Stimulated activated naive CD8-positive, alpha-beta T cell treated with anti-CD3 and anti-CD28 coated beads, Interleukin-15, amount 100 ng/mL, for 72 hours (primary cell): Measurements from ENCODE around the gene ASB8.
A peak's percentile ranks its signal among the peaks of the same experiment; 100 is the strongest.

Experiments used
- ATAC-seq: fragments of 150-1000 bp; cut with Tn5 transposase; 2 replicates; pipeline ENCODE4 v1.10.0; 2021; ENCODE audit warnings: mild to moderate bottlenecking, moderate library complexity
- DNase-seq, 2 donors: peaks; one replicate each; pipeline ENCODE4 v3.0.0; 2021 to 2022
- H3K27ac Mint-ChIP-seq, 2 donors: one replicate each; pipeline ENCODE4 v1.8.0; 2022; ENCODE audit warnings: mild to moderate bottlenecking in 2 of 2, mixed read lengths in 2 of 2, moderate library complexity in 2 of 2
- H3K27me3 Mint-ChIP-seq: one replicate; pipeline ENCODE4 v1.8.0; 2022; ENCODE audit warnings: mixed read lengths
- H3K4me1 Mint-ChIP-seq: one replicate; pipeline ENCODE4 v1.8.0; 2022; ENCODE audit warnings: mild to moderate bottlenecking, mixed read lengths
- H3K4me3 Mint-ChIP-seq, 2 donors: one replicate each; pipeline ENCODE4 v1.8.0; 2022; ENCODE audit warnings: mild to moderate bottlenecking in 2 of 2, mixed read lengths in 2 of 2, moderate library complexity in 1 of 2
- H3K9me3 Mint-ChIP-seq, 2 donors: one replicate each; pipeline ENCODE4 v1.8.0; 2022; ENCODE audit warnings: mixed read lengths in 2 of 2

Gene ASB8

GRCh38 chr12:48157018-48157888, at the start of gene ASB8:
TSS of gene ASB8 (minus strand) at chr12:48157515. CDS start at chr12:48153496, 4,019 bp downstream.
- H3K4me3 Mint-ChIP-seq = peak within 1 kb of the TSS; percentile 93
- H3K27ac Mint-ChIP-seq = peak within 1 kb of the TSS; percentile 92 to 98
- peaks cover 63% of the 10 kb centered on the region for H3K4me1 Mint-ChIP-seq
- ATAC-seq (peak; percentile 95), DNase-seq (peak; percentile 98 to 99)
- no peaks in the 10 kb centered on the region for H3K9me3 Mint-ChIP-seq
- H3K27me3 Mint-ChIP-seq = no peaks in the 10 kb centered on the region

DNA sequence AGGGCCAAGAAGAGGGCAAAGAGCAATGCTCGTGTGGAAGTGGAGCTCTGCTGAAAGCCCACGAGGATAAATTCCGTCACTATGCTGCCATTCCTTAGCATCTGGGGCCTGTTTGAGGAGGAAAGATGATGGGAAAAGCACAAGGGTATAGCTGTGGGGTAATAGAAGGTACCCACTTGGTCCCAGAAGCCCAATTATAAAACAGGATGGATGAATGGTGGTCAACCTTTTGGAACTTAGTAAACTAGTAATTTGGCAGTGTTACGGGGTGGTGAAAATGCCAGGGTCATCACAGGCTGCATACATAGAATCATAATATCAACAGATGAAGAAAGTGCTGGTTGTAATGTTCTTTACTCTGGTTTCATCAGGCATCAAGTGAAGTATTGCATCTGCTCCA, 45.9 kb upstream of the ASB8 start, which contains the start of gene OR10AD1:
Gene OR10AD1, minus strand, starts transcription at position 101 of the 400 bp plus-strand sequence. Its CDS starts 0 bp downstream, at position 101.
- Mint-ChIP-seq H3K4me1 (peaks cover 31% of the 10 kb centered on the region), H3K27ac (no peak within 1 kb of the TSS), H3K9me3 (peaks cover 41 to 52% of the 10 kb centered on the region in 2 donors), H3K27me3 (no peaks in the 10 kb centered on the region), H3K4me3 (no peak within 1 kb of the TSS)
- DNase-seq = no peak
- no peak for ATAC-seq

DNA sequence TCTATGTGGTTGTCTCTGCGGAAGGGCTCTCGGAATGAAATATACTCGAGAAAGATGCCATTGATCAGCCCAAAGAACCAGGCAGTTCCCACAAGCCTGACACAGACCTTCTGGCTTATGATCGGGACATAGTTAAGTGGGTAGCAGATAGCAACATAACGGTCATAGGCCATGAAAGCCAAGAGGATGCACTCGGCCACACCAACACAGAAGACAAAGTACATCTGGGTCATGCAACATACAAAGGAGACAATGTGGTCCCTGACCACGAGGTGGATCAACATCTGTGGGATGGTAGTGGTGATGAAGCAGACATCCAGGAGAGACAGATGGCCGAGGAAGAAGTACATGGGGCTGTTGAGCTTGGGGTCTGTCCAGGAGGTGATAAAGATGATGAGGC, 45.5 kb upstream of the ASB8 start:
- ATAC-seq (no peak), DNase-seq (no peak)
- Mint-ChIP-seq H3K9me3 (peaks cover 41 to 48% of the 10 kb centered on the region in 2 donors), H3K4me1 (peaks cover 31% of the 10 kb centered on the region), H3K27ac (no peak overlapping the region), H3K27me3 (no peaks in the 10 kb centered on the region), H3K4me3 (no peak overlapping the region)

- peaks cover 31% of the 10 kb centered on the region for H3K4me1 Mint-ChIP-seq
- no peaks in the 10 kb centered on the region for H3K27me3 Mint-ChIP-seq
- H3K4me3 Mint-ChIP-seq = peak overlapping the region in 1 of 2 donors; percentile 41
- H3K27ac Mint-ChIP-seq = peak overlapping the region in 1 of 2 donors; percentile 57
- no peak for ATAC-seq
- peaks cover 37 to 39% of the 10 kb centered on the region in 2 donors for H3K9me3 Mint-ChIP-seq
- no peak for DNase-seq
These were observed 44.2 kb upstream of the ASB8 start for GRCh38 chr12:48201516-48201915.

DNA sequence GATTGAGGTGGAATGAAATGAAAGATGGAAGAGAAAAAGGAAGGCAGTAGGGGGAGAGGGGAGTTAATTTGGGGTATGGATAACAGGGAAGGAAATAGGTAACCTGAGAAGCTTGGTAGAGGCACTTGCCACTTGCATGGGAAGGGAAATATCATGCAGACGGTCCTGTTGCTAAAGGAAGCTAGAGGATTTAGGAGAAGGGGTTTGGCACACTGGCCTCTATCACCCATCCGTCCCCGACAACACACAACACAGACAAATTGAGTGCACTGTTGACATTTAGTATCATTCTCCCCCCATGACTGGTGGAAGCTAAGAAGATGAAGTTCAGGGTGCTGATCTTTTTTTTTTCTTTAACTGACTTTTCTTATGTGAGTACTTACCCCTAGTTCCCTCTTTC, 43.8 kb upstream of the ASB8 start:
- Mint-ChIP-seq H3K27me3 (no peaks in the 10 kb centered on the region), H3K9me3 (peaks cover 33 to 35% of the 10 kb centered on the region in 2 donors), H3K4me3 (peak overlapping the region in 1 of 2 donors; percentile 96), H3K4me1 (peaks cover 31% of the 10 kb centered on the region), H3K27ac (no peak overlapping the region)
- DNase-seq = no peak
- ATAC-seq = no peak

- ATAC-seq (no peak), DNase-seq (no peak)
- H3K27me3 Mint-ChIP-seq = peaks cover 5% of the 10 kb centered on the region
- peaks cover 33% of the 10 kb centered on the region in 2 donors for H3K9me3 Mint-ChIP-seq
- peak overlapping the region; percentile 96 to 99 for H3K27ac Mint-ChIP-seq
- H3K4me3 Mint-ChIP-seq = peak overlapping the region; percentile 76 to 96
- H3K4me1 Mint-ChIP-seq = peaks cover 31% of the 10 kb centered on the region
These were observed 42.5 kb upstream of the ASB8 start for GRCh38 chr12:48199774-48200221.

- Mint-ChIP-seq H3K4me3 (peak overlapping the region; percentile 76 to 96), H3K9me3 (peaks cover 26 to 27% of the 10 kb centered on the region in 2 donors), H3K4me1 (peaks cover 31% of the 10 kb centered on the region), H3K27ac (peak overlapping the region; percentile 99), H3K27me3 (peaks cover 13% of the 10 kb centered on the region)
- no peak for DNase-seq
- ATAC-seq = no peak
These were observed 41.7 kb upstream of the ASB8 start for GRCh38 chr12:48198985-48199384.

- Mint-ChIP-seq H3K4me3 (peak overlapping the region; percentile 76 to 96), H3K4me1 (peaks cover 34% of the 10 kb centered on the region), H3K9me3 (peaks cover 23 to 27% of the 10 kb centered on the region in 2 donors), H3K27ac (peak overlapping the region; percentile 99), H3K27me3 (peaks cover 17% of the 10 kb centered on the region)
- DNase-seq = no peak
- ATAC-seq = peak; percentile 41
These were observed 41.3 kb upstream of the ASB8 start for GRCh38 chr12:48198672-48198971.

- DNase-seq (peak; percentile 87 to 94), ATAC-seq (peak; percentile 99)
- H3K27ac Mint-ChIP-seq = peak overlapping the region; percentile 99
- peak overlapping the region; percentile 76 to 96 for H3K4me3 Mint-ChIP-seq
- H3K9me3 Mint-ChIP-seq = peaks cover 18 to 23% of the 10 kb centered on the region in 2 donors
- peaks cover 36% of the 10 kb centered on the region for H3K4me1 Mint-ChIP-seq
- peaks cover 20% of the 10 kb centered on the region for H3K27me3 Mint-ChIP-seq
These were observed 40.8 kb upstream of the ASB8 start for GRCh38 chr12:48197971-48198671.

- peaks cover 36% of the 10 kb centered on the region for H3K4me1 Mint-ChIP-seq
- peak overlapping the region; percentile 88 to 99 for H3K27ac Mint-ChIP-seq
- ATAC-seq (peak; percentile 42), DNase-seq (peak in 1 of 2 donors; percentile 20)
- peaks cover 20% of the 10 kb centered on the region for H3K27me3 Mint-ChIP-seq
- H3K9me3 Mint-ChIP-seq = peaks cover 12 to 17% of the 10 kb centered on the region in 2 donors
- H3K4me3 Mint-ChIP-seq = peak overlapping the region; percentile 76 to 96
These were observed 40.2 kb upstream of the ASB8 start for GRCh38 chr12:48197549-48197970.

GRCh38 chr12:48194799-48195201, 37.5 kb upstream of the ASB8 start:
- Mint-ChIP-seq H3K27ac (no peak overlapping the region), H3K27me3 (peaks cover 29% of the 10 kb centered on the region), H3K9me3 (no peaks in the 10 kb centered on the region), H3K4me1 (peaks cover 16% of the 10 kb centered on the region), H3K4me3 (no peak overlapping the region)
- ATAC-seq (no peak), DNase-seq (no peak)

DNA sequence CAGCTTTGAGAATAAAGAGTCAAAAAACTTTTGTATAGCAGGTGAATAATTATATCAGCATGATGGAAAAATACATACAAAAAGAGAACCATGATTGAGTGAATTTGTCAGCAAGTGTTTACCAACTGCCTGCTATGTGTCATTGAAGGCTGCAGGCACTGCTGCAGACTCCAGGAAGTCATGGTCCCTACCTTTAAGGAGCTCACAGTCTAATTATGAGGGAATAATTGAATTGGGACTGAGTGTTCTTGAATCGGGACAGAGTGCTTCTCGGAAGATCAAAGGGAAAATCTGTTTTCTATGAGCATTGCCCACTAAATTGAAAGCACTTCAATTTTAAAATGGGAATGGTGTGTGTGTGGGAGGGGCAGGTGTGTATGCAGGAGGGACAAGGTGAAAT, 36.3 kb upstream of the ASB8 start:
- no peak overlapping the region for H3K4me3 Mint-ChIP-seq
- DNase-seq = no peak
- H3K4me1 Mint-ChIP-seq = peaks cover 11% of the 10 kb centered on the region
- no peaks in the 10 kb centered on the region for H3K9me3 Mint-ChIP-seq
- no peak for ATAC-seq
- H3K27ac Mint-ChIP-seq = no peak overlapping the region
- H3K27me3 Mint-ChIP-seq = peaks cover 30% of the 10 kb centered on the region

DNA sequence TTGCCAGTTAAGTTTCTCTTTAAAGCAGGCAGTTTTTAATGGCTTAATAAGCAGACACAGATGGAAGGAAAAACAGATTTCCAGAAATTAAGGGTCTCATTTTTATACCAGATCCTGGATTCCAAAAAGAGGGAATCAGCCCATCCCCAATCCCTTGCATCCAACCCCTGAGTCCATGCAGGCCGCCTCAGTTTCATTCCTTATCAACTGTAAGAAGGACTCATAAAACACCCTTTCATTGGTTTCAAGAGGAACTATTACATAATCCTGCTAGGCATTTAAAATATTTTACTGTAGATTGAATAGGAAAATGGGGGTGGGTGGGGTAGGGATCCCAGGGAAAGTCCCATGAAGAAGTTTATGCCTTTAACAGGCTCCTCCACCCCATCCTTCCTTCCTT, 35.5 kb upstream of the ASB8 start:
- ATAC-seq = no peak
- Mint-ChIP-seq H3K9me3 (no peaks in the 10 kb centered on the region), H3K27ac (peak overlapping the region in 1 of 2 donors; percentile 65), H3K4me1 (peaks cover 11% of the 10 kb centered on the region), H3K27me3 (peaks cover 30% of the 10 kb centered on the region), H3K4me3 (no peak overlapping the region)
- no peak for DNase-seq

DNA sequence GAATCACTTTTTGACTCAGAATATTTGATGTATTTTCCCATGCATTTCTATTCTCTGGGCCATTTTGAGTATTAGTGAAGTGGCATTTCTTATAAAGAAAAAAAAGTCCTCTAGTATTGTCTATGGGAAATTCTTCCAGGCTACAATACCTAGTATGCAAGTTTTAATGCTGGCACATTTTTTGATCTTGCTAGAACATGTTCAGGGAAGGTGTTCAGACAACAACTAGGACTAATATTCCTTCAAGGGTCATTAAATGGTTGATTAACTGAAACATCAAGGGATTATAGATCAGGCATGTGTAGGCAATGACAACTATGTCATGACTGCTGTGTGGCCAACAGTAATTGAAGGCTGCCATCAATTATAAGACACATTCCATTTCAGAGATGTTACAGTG, 33.8 kb upstream of the ASB8 start:
- no peak for DNase-seq
- H3K4me1 Mint-ChIP-seq = peaks cover 16% of the 10 kb centered on the region
- H3K9me3 Mint-ChIP-seq = no peaks in the 10 kb centered on the region
- H3K27ac Mint-ChIP-seq = no peak overlapping the region
- no peak for ATAC-seq
- H3K4me3 Mint-ChIP-seq = no peak overlapping the region
- H3K27me3 Mint-ChIP-seq = peaks cover 43% of the 10 kb centered on the region

GRCh38 chr12:48189331-48190125, 32.2 kb upstream of the ASB8 start:
- peak; percentile 66 for ATAC-seq
- H3K4me1 Mint-ChIP-seq = peaks cover 29% of the 10 kb centered on the region
- peak; percentile 64 for DNase-seq
- peaks cover 51% of the 10 kb centered on the region for H3K27me3 Mint-ChIP-seq
- H3K9me3 Mint-ChIP-seq = no peaks in the 10 kb centered on the region
- H3K4me3 Mint-ChIP-seq = no peak overlapping the region
- H3K27ac Mint-ChIP-seq = no peak overlapping the region
